ENCODE measurements around the gene PPP1R27.

Gene PPP1R27

GRCh38 chr17:81802856-81803643 lies 31.8 kb downstream of the PPP1R27 start:
- Histone ChIP-seq H2AFZ (ENCODE audit: low read depth, low read length) (no peak overlapping the region), H3K36me3 (ENCODE audit: insufficient read depth, low read length) (no peaks in the 10 kb centered on the region), H3K27ac (ENCODE audit: low read length) (no peak overlapping the region), H3K4me2 (ENCODE audit: insufficient read depth, low read length) (no peak overlapping the region), H3K9me3 (ENCODE audit: insufficient read depth, low read length, severe bottlenecking) (no peaks in the 10 kb centered on the region), H4K20me1 (ENCODE audit: insufficient read depth, low read length) (no peaks in the 10 kb centered on the region), H3K4me3 (ENCODE audit: low read depth in 1 of 2, low read length in 2 of 2) (no peak overlapping the region), H3K4me1 (ENCODE audit: insufficient read depth, low read length) (peaks cover 8% of the 10 kb centered on the region; the same call in 1 of the 2 replicates), H3K27me3 (ENCODE audit: insufficient read depth, low read length, poor library complexity) (no peaks in the 10 kb centered on the region), H3K79me2 (ENCODE audit: insufficient read depth, low read length) (no peaks in the 10 kb centered on the region), H3K9ac (ENCODE audit: low read depth, low read length) (no peak overlapping the region)
- DNase-seq: no peak
- TF ChIP-seq EZH2 (IDR thresholded peaks at IDR 0.05; ENCODE audit: borderline replicate concordance, low read depth, low read length, severe bottlenecking) (no peak), CTCF (IDR thresholded peaks at IDR 0.05; ENCODE audit: borderline replicate concordance, extremely low read depth, low read length, poor library complexity, severe bottlenecking) (no peak)
- no peak for ATAC-seq (ENCODE audit: insufficient read depth, low read depth)

DNA sequence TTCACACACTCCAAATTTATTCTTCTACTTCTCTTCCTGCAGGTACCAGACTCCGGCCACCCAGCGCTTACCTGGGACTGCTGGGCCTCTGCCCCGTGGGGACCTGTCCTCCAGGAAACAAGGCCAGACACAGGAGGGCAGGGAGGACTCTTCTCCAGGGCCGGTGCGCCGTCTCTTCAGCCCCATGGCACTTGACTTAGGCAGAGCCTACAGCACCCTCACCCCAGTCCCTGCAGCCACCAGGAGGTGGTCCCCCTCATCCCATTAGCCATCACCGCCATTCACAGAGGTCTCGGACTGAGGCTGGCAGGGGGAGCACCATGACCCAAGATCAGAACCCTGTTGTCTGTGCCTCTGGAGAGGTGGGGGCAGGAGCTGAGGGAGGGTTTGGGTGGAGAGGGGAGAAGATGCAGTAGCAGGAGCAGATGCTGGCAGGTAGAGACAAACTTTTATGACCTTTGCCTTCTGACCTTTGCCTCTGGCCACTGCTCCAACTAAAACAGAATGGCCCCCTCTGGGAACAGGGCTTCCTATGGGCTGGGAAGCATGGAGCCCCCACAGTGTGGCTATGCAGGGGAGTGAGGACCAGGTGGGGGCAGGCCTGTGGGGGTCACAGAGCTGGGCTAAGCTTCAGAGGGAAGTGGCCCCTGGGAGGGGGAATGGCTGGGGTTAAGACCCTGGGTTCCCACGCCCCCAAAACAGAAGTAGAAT lies 32.6 kb downstream of the PPP1R27 start:
- Histone ChIP-seq H3K9ac (ENCODE audit: low read depth, low read length) (no peak overlapping the region), H3K4me2 (ENCODE audit: insufficient read depth, low read length) (no peak overlapping the region), H3K79me2 (ENCODE audit: insufficient read depth, low read length) (no peaks in the 10 kb centered on the region), H3K9me3 (ENCODE audit: insufficient read depth, low read length, severe bottlenecking) (no peaks in the 10 kb centered on the region), H3K27ac (ENCODE audit: low read length) (no peak overlapping the region), H3K4me1 (ENCODE audit: insufficient read depth, low read length) (peaks cover 8% of the 10 kb centered on the region; the same call in 1 of the 2 replicates), H3K4me3 (ENCODE audit: low read depth in 1 of 2, low read length in 2 of 2) (no peak overlapping the region), H3K36me3 (ENCODE audit: insufficient read depth, low read length) (no peaks in the 10 kb centered on the region), H2AFZ (ENCODE audit: low read depth, low read length) (no peak overlapping the region), H3K27me3 (ENCODE audit: insufficient read depth, low read length, poor library complexity) (no peaks in the 10 kb centered on the region), H4K20me1 (ENCODE audit: insufficient read depth, low read length) (no peaks in the 10 kb centered on the region)
- ATAC-seq (ENCODE audit: insufficient read depth, low read depth) (no peak), DNase-seq (no peak)
- no peak for TF ChIP-seq CTCF (IDR thresholded peaks at IDR 0.05; ENCODE audit: borderline replicate concordance, extremely low read depth, low read length, poor library complexity, severe bottlenecking)
- no peak for TF ChIP-seq EZH2 (IDR thresholded peaks at IDR 0.05; ENCODE audit: borderline replicate concordance, low read depth, low read length, severe bottlenecking)

GRCh38 chr17:81801327-81801726 lies 33.5 kb downstream of the PPP1R27 start:
- Histone ChIP-seq H3K4me1 (ENCODE audit: insufficient read depth, low read length) (peaks cover 8% of the 10 kb centered on the region; the same call in 1 of the 2 replicates), H2AFZ (ENCODE audit: low read depth, low read length) (no peak overlapping the region), H3K36me3 (ENCODE audit: insufficient read depth, low read length) (no peaks in the 10 kb centered on the region), H3K9ac (ENCODE audit: low read depth, low read length) (no peak overlapping the region), H3K27ac (ENCODE audit: low read length) (no peak overlapping the region), H3K9me3 (ENCODE audit: insufficient read depth, low read length, severe bottlenecking) (no peaks in the 10 kb centered on the region), H3K27me3 (ENCODE audit: insufficient read depth, low read length, poor library complexity) (no peaks in the 10 kb centered on the region), H3K79me2 (ENCODE audit: insufficient read depth, low read length) (no peaks in the 10 kb centered on the region), H3K4me2 (ENCODE audit: insufficient read depth, low read length) (no peak overlapping the region), H4K20me1 (ENCODE audit: insufficient read depth, low read length) (no peaks in the 10 kb centered on the region), H3K4me3 (ENCODE audit: low read depth in 1 of 2, low read length in 2 of 2) (no peak overlapping the region)
- ATAC-seq (ENCODE audit: insufficient read depth, low read depth): no peak
- TF ChIP-seq CTCF (IDR thresholded peaks at IDR 0.05; ENCODE audit: borderline replicate concordance, extremely low read depth, low read length, poor library complexity, severe bottlenecking): no peak
- TF ChIP-seq EZH2 (IDR thresholded peaks at IDR 0.05; ENCODE audit: borderline replicate concordance, low read depth, low read length, severe bottlenecking): no peak
- DNase-seq: no peak

Data from DND-41 (cell line).